Activated T-helper 17 cell treated with anti-CD3 and anti-CD28 coated beads, Interleukin-2, amount 50 U/mL, for 72 hours (primary cell): ENCODE data around the gene DGKD. TPM values are rescaled to one million over a fixed set of nuclear protein-coding genes. Genes with fewer than 3 reads are reported as not detected.
"Not testable (repeated sequence)": the region's sequence is repeated elsewhere in the genome, so short reads cannot be mapped to it uniquely, and the experiment has no call there.

Experiments used
- ATAC-seq: fragments of 150-1000 bp; cut with Tn5 transposase; replicated peaks from 2 replicates; pipeline ENCODE4 v1.10.0; 2021; ENCODE audit warnings: mild to moderate bottlenecking, moderate library complexity
- H3K27ac Mint-ChIP-seq: one replicate; pipeline ENCODE4 v1.8.0; 2022; ENCODE audit warnings: mixed read lengths
- H3K27me3 Mint-ChIP-seq: one replicate; pipeline ENCODE4 v1.8.0; 2022; ENCODE audit warnings: mixed read lengths
- H3K36me3 Mint-ChIP-seq: one replicate; pipeline ENCODE4 v1.8.0; 2022; ENCODE audit warnings: low read depth, mild to moderate bottlenecking, mixed read lengths
- H3K4me1 Mint-ChIP-seq: one replicate; pipeline ENCODE4 v1.8.0; 2022; ENCODE audit warnings: mixed read lengths
- H3K4me3 Mint-ChIP-seq: one replicate; pipeline ENCODE4 v1.8.0; 2022; ENCODE audit warnings: mild to moderate bottlenecking, mixed read lengths
- H3K9me3 Mint-ChIP-seq: one replicate; pipeline ENCODE4 v1.8.0; 2022; ENCODE audit warnings: mixed read lengths
- total RNA-seq, 2 donors: library from RNA; stranded (reverse); gene quantifications; one replicate each; pipeline ENCODE4 v1.2.3, GENCODE V29; 2022

Gene DGKD
- total RNA-seq, 2 donors from 2014 or later, result 34.6 to 59.6 TPM

- H3K4me1 Mint-ChIP-seq, result peaks cover 7% of the 10 kb centered on the region
- peaks cover 4% of the 10 kb centered on the region for H3K9me3 Mint-ChIP-seq
These were observed 27.8 kb upstream of the DGKD start for GRCh38 chr2:233326500-233326899.

GRCh38 chr2:233328922-233329321 lies 25.4 kb upstream of the DGKD start:
- H3K36me3 Mint-ChIP-seq, result no peaks in the 10 kb centered on the region
- H3K9me3 Mint-ChIP-seq, result peaks cover 4% of the 10 kb centered on the region
- peaks cover 20% of the 10 kb centered on the region for H3K4me1 Mint-ChIP-seq
- no peak for ATAC-seq
- no peak overlapping the region for H3K27ac Mint-ChIP-seq
- no peak overlapping the region for H3K4me3 Mint-ChIP-seq
- H3K27me3 Mint-ChIP-seq, result no peaks in the 10 kb centered on the region

More at GRCh38 chr2:233326500-233326899, 27.8 kb upstream of the DGKD start:
- Mint-ChIP-seq H3K27ac (no peak overlapping the region), H3K4me3 (no peak overlapping the region), H3K27me3 (no peaks in the 10 kb centered on the region), H3K36me3 (no peaks in the 10 kb centered on the region)
- no peak for ATAC-seq

- no peak for ATAC-seq
- H3K27me3 Mint-ChIP-seq, result no peaks in the 10 kb centered on the region
- H3K27ac Mint-ChIP-seq, result no peak overlapping the region
- H3K4me3 Mint-ChIP-seq, result no peak overlapping the region
- H3K36me3 Mint-ChIP-seq, result no peaks in the 10 kb centered on the region
- peaks cover 22% of the 10 kb centered on the region for H3K4me1 Mint-ChIP-seq
- H3K9me3 Mint-ChIP-seq, result peaks cover 4% of the 10 kb centered on the region
These were observed 24.7 kb upstream of the DGKD start for GRCh38 chr2:233329489-233330135.

- Mint-ChIP-seq H3K9me3 (peaks cover 4% of the 10 kb centered on the region), H3K4me3 (peak overlapping the region; percentile 82), H3K36me3 (no peaks in the 10 kb centered on the region), H3K27me3 (no peaks in the 10 kb centered on the region), H3K4me1 (peaks cover 26% of the 10 kb centered on the region), H3K27ac (peak overlapping the region; percentile 95)
- peak; percentile 95 for ATAC-seq
These were observed 22.8 kb upstream of the DGKD start for GRCh38 chr2:233331536-233331935.

GRCh38 chr2:233332125-233332524 lies 22.2 kb upstream of the DGKD start:
- Mint-ChIP-seq H3K27me3 (no peaks in the 10 kb centered on the region), H3K4me3 (peak overlapping the region; percentile 82), H3K27ac (peak overlapping the region; percentile 95), H3K4me1 (peaks cover 26% of the 10 kb centered on the region), H3K9me3 (peaks cover 4% of the 10 kb centered on the region), H3K36me3 (no peaks in the 10 kb centered on the region)
- no peak for ATAC-seq

- H3K27ac Mint-ChIP-seq, result no peak overlapping the region
- peaks cover 26% of the 10 kb centered on the region for H3K4me1 Mint-ChIP-seq
- no peaks in the 10 kb centered on the region for H3K36me3 Mint-ChIP-seq
- H3K4me3 Mint-ChIP-seq, result no peak overlapping the region
- no peak for ATAC-seq
- H3K9me3 Mint-ChIP-seq, result peaks cover 4% of the 10 kb centered on the region
- no peaks in the 10 kb centered on the region for H3K27me3 Mint-ChIP-seq
These were observed 19.4 kb upstream of the DGKD start for GRCh38 chr2:233334915-233335314.

- Mint-ChIP-seq H3K27ac (peak overlapping the region; percentile 28), H3K4me1 (peaks cover 23% of the 10 kb centered on the region)
- H3K27me3 Mint-ChIP-seq, H3K4me3 Mint-ChIP-seq, H3K9me3 Mint-ChIP-seq, ATAC-seq, H3K36me3 Mint-ChIP-seq: not testable (repeated sequence)
These were observed 18.2 kb upstream of the DGKD start for GRCh38 chr2:233336091-233336490.

GRCh38 chr2:233336541-233336940 lies 17.8 kb upstream of the DGKD start:
- H3K4me3 Mint-ChIP-seq, result no peak overlapping the region

GRCh38 chr2:233338046-233338445 lies 16.2 kb upstream of the DGKD start:
- H3K4me3 Mint-ChIP-seq, result no peak overlapping the region
- no peaks in the 10 kb centered on the region for H3K27me3 Mint-ChIP-seq
- H3K36me3 Mint-ChIP-seq, result no peaks in the 10 kb centered on the region
- no peaks in the 10 kb centered on the region for H3K9me3 Mint-ChIP-seq
- no peak overlapping the region for H3K27ac Mint-ChIP-seq
- ATAC-seq, result no peak
- H3K4me1 Mint-ChIP-seq, result peaks cover 11% of the 10 kb centered on the region

More at GRCh38 chr2:233336541-233336940, 17.8 kb upstream of the DGKD start:
- no peak for ATAC-seq
- H3K4me1 Mint-ChIP-seq, result peaks cover 19% of the 10 kb centered on the region
- no peaks in the 10 kb centered on the region for H3K9me3 Mint-ChIP-seq
- no peaks in the 10 kb centered on the region for H3K27me3 Mint-ChIP-seq
- H3K27ac Mint-ChIP-seq, result no peak overlapping the region
- H3K36me3 Mint-ChIP-seq, result no peaks in the 10 kb centered on the region

GRCh38 chr2:233338812-233339368 lies 15.4 kb upstream of the DGKD start:
- Mint-ChIP-seq H3K36me3 (no peaks in the 10 kb centered on the region), H3K9me3 (no peaks in the 10 kb centered on the region), H3K4me3 (no peak overlapping the region), H3K27ac (no peak overlapping the region), H3K27me3 (no peaks in the 10 kb centered on the region), H3K4me1 (peaks cover 6% of the 10 kb centered on the region)
- no peak for ATAC-seq

- no peak for ATAC-seq
- Mint-ChIP-seq H3K4me1 (peaks cover 4% of the 10 kb centered on the region), H3K36me3 (no peaks in the 10 kb centered on the region), H3K27ac (no peak overlapping the region), H3K4me3 (no peak overlapping the region), H3K27me3 (no peaks in the 10 kb centered on the region), H3K9me3 (no peaks in the 10 kb centered on the region)
These were observed 14.9 kb upstream of the DGKD start for GRCh38 chr2:233339427-233339826.

GRCh38 chr2:233341296-233341695 lies 13.0 kb upstream of the DGKD start:
- no peaks in the 10 kb centered on the region for H3K36me3 Mint-ChIP-seq
- no peaks in the 10 kb centered on the region for H3K4me1 Mint-ChIP-seq
- no peak overlapping the region for H3K27ac Mint-ChIP-seq
- no peaks in the 10 kb centered on the region for H3K27me3 Mint-ChIP-seq
- H3K4me3 Mint-ChIP-seq, result no peak overlapping the region
- no peaks in the 10 kb centered on the region for H3K9me3 Mint-ChIP-seq
- ATAC-seq, result no peak

- Mint-ChIP-seq H3K9me3 (no peaks in the 10 kb centered on the region), H3K4me1 (no peaks in the 10 kb centered on the region), H3K27me3 (no peaks in the 10 kb centered on the region), H3K27ac (no peak overlapping the region), H3K36me3 (no peaks in the 10 kb centered on the region), H3K4me3 (no peak overlapping the region)
- ATAC-seq, result no peak
These were observed 12.0 kb upstream of the DGKD start for GRCh38 chr2:233342301-233342700.

GRCh38 chr2:233343171-233343705 lies 11.1 kb upstream of the DGKD start:
- Mint-ChIP-seq H3K9me3 (no peaks in the 10 kb centered on the region), H3K4me1 (no peaks in the 10 kb centered on the region), H3K27me3 (no peaks in the 10 kb centered on the region), H3K36me3 (no peaks in the 10 kb centered on the region), H3K27ac (no peak overlapping the region), H3K4me3 (no peak overlapping the region)
- ATAC-seq, result no peak

- Mint-ChIP-seq H3K4me1 (peaks cover 11% of the 10 kb centered on the region), H3K4me3 (no peak overlapping the region), H3K36me3 (no peaks in the 10 kb centered on the region), H3K27ac (no peak overlapping the region), H3K9me3 (no peaks in the 10 kb centered on the region), H3K27me3 (no peaks in the 10 kb centered on the region)
- ATAC-seq, result no peak
These were observed 7.9 kb upstream of the DGKD start for GRCh38 chr2:233346376-233346775.
